Measurements from ENCODE around the gene SIK1.
"Not testable (repeated sequence)": the region's sequence is repeated elsewhere in the genome, so short reads cannot be mapped to it uniquely, and the experiment has no call there.

DNA sequence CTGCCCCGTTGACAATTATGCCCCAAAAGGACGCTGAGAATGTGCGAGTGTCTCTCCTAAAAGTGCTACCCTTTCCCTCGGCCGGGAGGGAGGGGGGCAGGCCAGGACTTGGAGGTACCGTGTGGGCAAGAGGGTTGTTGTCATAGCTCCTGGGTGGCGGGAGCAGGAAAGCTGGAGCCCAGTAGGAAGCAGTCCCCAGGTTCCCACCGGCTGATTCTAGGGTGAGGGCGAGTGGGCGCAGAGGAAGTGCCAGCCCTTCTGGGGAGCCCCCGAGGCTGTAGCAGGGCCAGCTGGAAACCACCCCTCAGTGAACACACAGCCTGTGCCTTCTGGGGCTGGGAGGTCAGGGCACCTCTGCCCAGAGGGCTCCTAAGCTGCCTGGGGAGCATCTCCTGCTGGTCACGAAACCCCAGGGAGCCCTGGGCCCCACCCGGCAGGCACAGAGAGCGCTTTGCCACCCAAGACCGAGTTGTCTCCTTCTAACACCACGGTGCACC is 47.3 kb downstream of the SIK1 start:
- TF ChIP-seq, protein P1, sequence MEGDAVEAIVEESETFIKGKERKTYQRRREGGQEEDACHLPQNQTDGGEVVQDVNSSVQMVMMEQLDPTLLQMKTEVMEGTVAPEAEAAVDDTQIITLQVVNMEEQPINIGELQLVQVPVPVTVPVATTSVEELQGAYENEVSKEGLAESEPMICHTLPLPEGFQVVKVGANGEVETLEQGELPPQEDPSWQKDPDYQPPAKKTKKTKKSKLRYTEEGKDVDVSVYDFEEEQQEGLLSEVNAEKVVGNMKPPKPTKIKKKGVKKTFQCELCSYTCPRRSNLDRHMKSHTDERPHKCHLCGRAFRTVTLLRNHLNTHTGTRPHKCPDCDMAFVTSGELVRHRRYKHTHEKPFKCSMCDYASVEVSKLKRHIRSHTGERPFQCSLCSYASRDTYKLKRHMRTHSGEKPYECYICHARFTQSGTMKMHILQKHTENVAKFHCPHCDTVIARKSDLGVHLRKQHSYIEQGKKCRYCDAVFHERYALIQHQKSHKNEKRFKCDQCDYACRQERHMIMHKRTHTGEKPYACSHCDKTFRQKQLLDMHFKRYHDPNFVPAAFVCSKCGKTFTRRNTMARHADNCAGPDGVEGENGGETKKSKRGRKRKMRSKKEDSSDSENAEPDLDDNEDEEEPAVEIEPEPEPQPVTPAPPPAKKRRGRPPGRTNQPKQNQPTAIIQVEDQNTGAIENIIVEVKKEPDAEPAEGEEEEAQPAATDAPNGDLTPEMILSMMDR (conservative IDR thresholded peaks at IDR 0.05; ENCODE audit: low read depth in 2 of 2): not testable (repeated sequence)
- TF ChIP-seq EZH2 (IDR thresholded peaks at IDR 0.05; ENCODE audit: low read depth, unreplicated experiment); POLR2AphosphoS5 (IDR thresholded peaks at IDR 0.05; ENCODE audit: low read depth); JUNB (IDR thresholded peaks at IDR 0.05; ENCODE audit: unreplicated experiment); EZH2phosphoT487 (IDR thresholded peaks at IDR 0.05; ENCODE audit: unreplicated experiment); CREB1 (CRISPR knock-in tag; IDR thresholded peaks at IDR 0.05; ENCODE audit: low read depth); ZNF114 (CRISPR knock-in tag; IDR thresholded peaks at IDR 0.05); STAT1 (IDR thresholded peaks at IDR 0.05; ENCODE audit: unreplicated experiment); ZNF331 (CRISPR knock-in tag; IDR thresholded peaks at IDR 0.05; ENCODE audit: low read depth); NANOG (IDR thresholded peaks at IDR 0.05; ENCODE audit: borderline replicate concordance): not testable (repeated sequence)
- TF ChIP-seq, protein P2, sequence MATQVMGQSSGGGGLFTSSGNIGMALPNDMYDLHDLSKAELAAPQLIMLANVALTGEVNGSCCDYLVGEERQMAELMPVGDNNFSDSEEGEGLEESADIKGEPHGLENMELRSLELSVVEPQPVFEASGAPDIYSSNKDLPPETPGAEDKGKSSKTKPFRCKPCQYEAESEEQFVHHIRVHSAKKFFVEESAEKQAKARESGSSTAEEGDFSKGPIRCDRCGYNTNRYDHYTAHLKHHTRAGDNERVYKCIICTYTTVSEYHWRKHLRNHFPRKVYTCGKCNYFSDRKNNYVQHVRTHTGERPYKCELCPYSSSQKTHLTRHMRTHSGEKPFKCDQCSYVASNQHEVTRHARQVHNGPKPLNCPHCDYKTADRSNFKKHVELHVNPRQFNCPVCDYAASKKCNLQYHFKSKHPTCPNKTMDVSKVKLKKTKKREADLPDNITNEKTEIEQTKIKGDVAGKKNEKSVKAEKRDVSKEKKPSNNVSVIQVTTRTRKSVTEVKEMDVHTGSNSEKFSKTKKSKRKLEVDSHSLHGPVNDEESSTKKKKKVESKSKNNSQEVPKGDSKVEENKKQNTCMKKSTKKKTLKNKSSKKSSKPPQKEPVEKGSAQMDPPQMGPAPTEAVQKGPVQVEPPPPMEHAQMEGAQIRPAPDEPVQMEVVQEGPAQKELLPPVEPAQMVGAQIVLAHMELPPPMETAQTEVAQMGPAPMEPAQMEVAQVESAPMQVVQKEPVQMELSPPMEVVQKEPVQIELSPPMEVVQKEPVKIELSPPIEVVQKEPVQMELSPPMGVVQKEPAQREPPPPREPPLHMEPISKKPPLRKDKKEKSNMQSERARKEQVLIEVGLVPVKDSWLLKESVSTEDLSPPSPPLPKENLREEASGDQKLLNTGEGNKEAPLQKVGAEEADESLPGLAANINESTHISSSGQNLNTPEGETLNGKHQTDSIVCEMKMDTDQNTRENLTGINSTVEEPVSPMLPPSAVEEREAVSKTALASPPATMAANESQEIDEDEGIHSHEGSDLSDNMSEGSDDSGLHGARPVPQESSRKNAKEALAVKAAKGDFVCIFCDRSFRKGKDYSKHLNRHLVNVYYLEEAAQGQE (IDR thresholded peaks at IDR 0.05; ENCODE audit: unreplicated experiment): not testable (repeated sequence)
- TF ChIP-seq, protein P3, sequence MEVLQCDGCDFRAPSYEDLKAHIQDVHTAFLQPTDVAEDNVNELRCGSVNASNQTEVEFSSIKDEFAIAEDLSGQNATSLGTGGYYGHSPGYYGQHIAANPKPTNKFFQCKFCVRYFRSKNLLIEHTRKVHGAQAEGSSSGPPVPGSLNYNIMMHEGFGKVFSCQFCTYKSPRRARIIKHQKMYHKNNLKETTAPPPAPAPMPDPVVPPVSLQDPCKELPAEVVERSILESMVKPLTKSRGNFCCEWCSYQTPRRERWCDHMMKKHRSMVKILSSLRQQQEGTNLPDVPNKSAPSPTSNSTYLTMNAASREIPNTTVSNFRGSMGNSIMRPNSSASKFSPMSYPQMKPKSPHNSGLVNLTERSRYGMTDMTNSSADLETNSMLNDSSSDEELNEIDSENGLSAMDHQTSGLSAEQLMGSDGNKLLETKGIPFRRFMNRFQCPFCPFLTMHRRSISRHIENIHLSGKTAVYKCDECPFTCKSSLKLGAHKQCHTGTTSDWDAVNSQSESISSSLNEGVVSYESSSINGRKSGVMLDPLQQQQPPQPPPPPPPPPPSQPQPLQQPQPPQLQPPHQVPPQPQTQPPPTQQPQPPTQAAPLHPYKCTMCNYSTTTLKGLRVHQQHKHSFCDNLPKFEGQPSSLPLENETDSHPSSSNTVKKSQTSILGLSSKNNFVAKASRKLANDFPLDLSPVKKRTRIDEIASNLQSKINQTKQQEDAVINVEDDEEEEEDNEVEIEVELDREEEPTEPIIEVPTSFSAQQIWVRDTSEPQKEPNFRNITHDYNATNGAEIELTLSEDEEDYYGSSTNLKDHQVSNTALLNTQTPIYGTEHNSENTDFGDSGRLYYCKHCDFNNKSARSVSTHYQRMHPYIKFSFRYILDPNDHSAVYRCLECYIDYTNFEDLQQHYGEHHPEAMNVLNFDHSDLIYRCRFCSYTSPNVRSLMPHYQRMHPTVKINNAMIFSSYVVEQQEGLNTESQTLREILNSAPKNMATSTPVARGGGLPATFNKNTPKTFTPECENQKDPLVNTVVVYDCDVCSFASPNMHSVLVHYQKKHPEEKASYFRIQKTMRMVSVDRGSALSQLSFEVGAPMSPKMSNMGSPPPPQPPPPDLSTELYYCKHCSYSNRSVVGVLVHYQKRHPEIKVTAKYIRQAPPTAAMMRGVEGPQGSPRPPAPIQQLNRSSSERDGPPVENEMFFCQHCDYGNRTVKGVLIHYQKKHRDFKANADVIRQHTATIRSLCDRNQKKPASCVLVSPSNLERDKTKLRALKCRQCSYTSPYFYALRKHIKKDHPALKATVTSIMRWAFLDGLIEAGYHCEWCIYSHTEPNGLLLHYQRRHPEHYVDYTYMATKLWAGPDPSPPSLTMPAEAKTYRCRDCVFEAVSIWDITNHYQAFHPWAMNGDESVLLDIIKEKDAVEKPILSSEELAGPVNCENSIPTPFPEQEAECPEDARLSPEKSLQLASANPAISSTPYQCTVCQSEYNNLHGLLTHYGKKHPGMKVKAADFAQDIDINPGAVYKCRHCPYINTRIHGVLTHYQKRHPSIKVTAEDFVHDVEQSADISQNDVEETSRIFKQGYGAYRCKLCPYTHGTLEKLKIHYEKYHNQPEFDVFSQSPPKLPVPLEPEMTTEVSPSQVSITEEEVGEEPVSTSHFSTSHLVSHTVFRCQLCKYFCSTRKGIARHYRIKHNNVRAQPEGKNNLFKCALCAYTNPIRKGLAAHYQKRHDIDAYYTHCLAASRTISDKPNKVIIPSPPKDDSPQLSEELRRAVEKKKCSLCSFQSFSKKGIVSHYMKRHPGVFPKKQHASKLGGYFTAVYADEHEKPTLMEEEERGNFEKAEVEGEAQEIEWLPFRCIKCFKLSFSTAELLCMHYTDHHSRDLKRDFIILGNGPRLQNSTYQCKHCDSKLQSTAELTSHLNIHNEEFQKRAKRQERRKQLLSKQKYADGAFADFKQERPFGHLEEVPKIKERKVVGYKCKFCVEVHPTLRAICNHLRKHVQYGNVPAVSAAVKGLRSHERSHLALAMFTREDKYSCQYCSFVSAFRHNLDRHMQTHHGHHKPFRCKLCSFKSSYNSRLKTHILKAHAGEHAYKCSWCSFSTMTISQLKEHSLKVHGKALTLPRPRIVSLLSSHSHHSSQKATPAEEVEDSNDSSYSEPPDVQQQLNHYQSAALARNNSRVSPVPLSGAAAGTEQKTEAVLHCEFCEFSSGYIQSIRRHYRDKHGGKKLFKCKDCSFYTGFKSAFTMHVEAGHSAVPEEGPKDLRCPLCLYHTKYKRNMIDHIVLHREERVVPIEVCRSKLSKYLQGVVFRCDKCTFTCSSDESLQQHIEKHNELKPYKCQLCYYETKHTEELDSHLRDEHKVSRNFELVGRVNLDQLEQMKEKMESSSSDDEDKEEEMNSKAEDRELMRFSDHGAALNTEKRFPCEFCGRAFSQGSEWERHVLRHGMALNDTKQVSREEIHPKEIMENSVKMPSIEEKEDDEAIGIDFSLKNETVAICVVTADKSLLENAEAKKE (CRISPR knock-in tag; IDR thresholded peaks at IDR 0.05): not testable (repeated sequence)
- TF ChIP-seq, protein P4, sequence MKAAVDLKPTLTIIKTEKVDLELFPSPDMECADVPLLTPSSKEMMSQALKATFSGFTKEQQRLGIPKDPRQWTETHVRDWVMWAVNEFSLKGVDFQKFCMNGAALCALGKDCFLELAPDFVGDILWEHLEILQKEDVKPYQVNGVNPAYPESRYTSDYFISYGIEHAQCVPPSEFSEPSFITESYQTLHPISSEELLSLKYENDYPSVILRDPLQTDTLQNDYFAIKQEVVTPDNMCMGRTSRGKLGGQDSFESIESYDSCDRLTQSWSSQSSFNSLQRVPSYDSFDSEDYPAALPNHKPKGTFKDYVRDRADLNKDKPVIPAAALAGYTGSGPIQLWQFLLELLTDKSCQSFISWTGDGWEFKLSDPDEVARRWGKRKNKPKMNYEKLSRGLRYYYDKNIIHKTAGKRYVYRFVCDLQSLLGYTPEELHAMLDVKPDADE (IDR thresholded peaks at IDR 0.05): not testable (repeated sequence)
